Neuronal stem cell (in vitro differentiated cells): Measurements from ENCODE around the gene PKD1.

ENCODE experiments used
- DNase-seq: peaks from one replicate; pipeline ENCODE4 v3.0.0-alpha.2; 2013; ENCODE audit warnings: low spot score
- H2AFZ ChIP-seq: one replicate; pipeline ENCODE4 v1.6.1; 2013; ENCODE audit warnings: mild to moderate bottlenecking, low read length, inconsistent platforms
- H2AK5ac ChIP-seq: 2 replicates; pipeline ENCODE4 v1.6.1; 2013; ENCODE audit warnings: low read depth, mild to moderate bottlenecking, inconsistent platforms, low read length, moderate library complexity, mixed read lengths
- H2BK120ac ChIP-seq: 2 replicates; pipeline ENCODE4 v1.6.1; 2013; ENCODE audit warnings: low read depth, mild to moderate bottlenecking, inconsistent platforms, low read length, moderate library complexity, mixed read lengths
- H2BK12ac ChIP-seq: one replicate; pipeline ENCODE4 v1.6.1; 2013; ENCODE audit warnings: low read length, inconsistent platforms
- H2BK15ac ChIP-seq: 2 replicates; pipeline ENCODE4 v1.6.1; 2013; ENCODE audit warnings: mild to moderate bottlenecking, low read length, inconsistent platforms, mixed read lengths
- H2BK5ac ChIP-seq: one replicate; pipeline ENCODE4 v1.6.1; 2013; ENCODE audit warnings: inconsistent platforms, mild to moderate bottlenecking, low read length, moderate library complexity
- H3K14ac ChIP-seq: one replicate; pipeline ENCODE4 v1.6.1; 2013; ENCODE audit warnings: low read length, inconsistent platforms
- H3K18ac ChIP-seq: 2 replicates; pipeline ENCODE4 v1.6.1; 2013; ENCODE audit warnings: low read length, inconsistent platforms
- H3K23ac ChIP-seq: 2 replicates; pipeline ENCODE4 v1.6.1; 2013; ENCODE audit warnings: low read depth, mild to moderate bottlenecking, mixed read lengths, low read length, inconsistent platforms; ENCODE audit not compliant: poor library complexity
- H3K27ac ChIP-seq: replicated peaks from 3 replicates; pipeline ENCODE4 v1.5.1; 2013; ENCODE audit warnings: low read length, inconsistent platforms
- H3K27me3 ChIP-seq, 3 experiments: 2 replicates each; pipeline ENCODE4 v1.6.1; 2013; ENCODE audit warnings: low read length in 3 of 3, mild to moderate bottlenecking in 2 of 3, inconsistent platforms in 1 of 3, low read depth in 1 of 3, mixed read lengths in 1 of 3, moderate library complexity in 1 of 3; ENCODE audit not compliant: control insufficient read depth in 3 of 3, insufficient read depth in 3 of 3
- H3K36me3 ChIP-seq, 2 donors: replicated peaks in 1 of 2; 2 replicates each; pipeline ENCODE4 v1.6.1; 2013; ENCODE audit warnings: low read length in 2 of 2; ENCODE audit not compliant: control insufficient read depth in 2 of 2, insufficient read depth in 2 of 2
- H3K4ac ChIP-seq: 2 replicates; pipeline ENCODE4 v1.6.1; 2013; ENCODE audit warnings: inconsistent platforms, mild to moderate bottlenecking, low read length, moderate library complexity
- H3K4me1 ChIP-seq, 2 donors: 1 replicate in 1 of 2; 2 replicates in 1 of 2; pipeline ENCODE4 v1.6.1; 2013; ENCODE audit warnings: low read length in 2 of 2, low read depth in 1 of 2; ENCODE audit not compliant: control insufficient read depth in 2 of 2, insufficient read depth in 1 of 2
- H3K4me2 ChIP-seq: one replicate; pipeline ENCODE4 v1.6.1; 2013; ENCODE audit warnings: mild to moderate bottlenecking, low read length, inconsistent platforms; ENCODE audit not compliant: insufficient read depth, poor library complexity, severe bottlenecking
- H3K4me3 ChIP-seq, 2 donors: 2 replicates each; pipeline ENCODE4 v1.5.1; 2013; ENCODE audit warnings: low read length in 2 of 2, mild to moderate bottlenecking in 2 of 2, inconsistent platforms in 1 of 2, moderate library complexity in 1 of 2
- H3K79me1 ChIP-seq: one replicate; pipeline ENCODE4 v1.6.1; 2013; ENCODE audit warnings: low read depth, mild to moderate bottlenecking, inconsistent platforms, low read length, moderate library complexity
- H3K9ac ChIP-seq: one replicate; pipeline ENCODE4 v1.6.1; 2013; ENCODE audit warnings: mild to moderate bottlenecking, low read depth, low read length, inconsistent platforms; ENCODE audit not compliant: poor library complexity
- H3K9me3 ChIP-seq, 2 donors: replicated peaks in 1 of 2; 2 replicates each; pipeline versions ENCODE3 to v1.6.1; 2013; ENCODE audit warnings: low read length in 2 of 2, mild to moderate bottlenecking in 2 of 2, inconsistent platforms in 1 of 2, low read depth in 1 of 2, mixed read lengths in 1 of 2, moderate library complexity in 1 of 2; ENCODE audit not compliant: control insufficient read depth in 2 of 2, insufficient read depth in 1 of 2
- H4K8ac ChIP-seq: one replicate; pipeline ENCODE4 v1.6.1; 2013; ENCODE audit warnings: low read depth, mild to moderate bottlenecking, inconsistent platforms, low read length, moderate library complexity
- H4K91ac ChIP-seq: one replicate; pipeline ENCODE4 v1.6.1; 2013; ENCODE audit warnings: low read length, low read depth, mild to moderate bottlenecking, inconsistent platforms; ENCODE audit not compliant: poor library complexity
- WGBS, 2 donors: extraction: QIAGEN DNeasy Blood & Tissue Kit; methylation state at CpG; one replicate each; pipeline ENCODE4 v1.1.7; 2013; ENCODE audit warnings: missing lambda C conversion rate in 2 of 2, mixed read lengths in 1 of 2; ENCODE audit not compliant: insufficient read length in 2 of 2, insufficient replicate concordance in 1 of 2; ENCODE audit errors: extremely low coverage in 2 of 2; 5-methylcytosine and 5-hydroxymethylcytosine counted together

PKD1 gene

GRCh38 chr16:2163211-2163881 lies 27.6 kb upstream of the PKD1 start:
- no CpG with 5 or more reads among the region's 26 CpGs for WGBS, 2 donors
- H3K4me1 ChIP-seq, result peaks cover 6 to 25% of the 10 kb centered on the region in 2 donors
- no peak overlapping the region for H3K4ac ChIP-seq
- H2AK5ac ChIP-seq, result no peak overlapping the region
- H3K9me3 ChIP-seq, result no peaks in the 10 kb centered on the region
- no peak overlapping the region for H2BK5ac ChIP-seq
- H3K27me3 ChIP-seq, result no peaks in the 10 kb centered on the region
- no peak overlapping the region for H3K9ac ChIP-seq
- H2BK15ac ChIP-seq, result no peak overlapping the region
- H3K14ac ChIP-seq, result no peak overlapping the region
- H3K27ac ChIP-seq, result no peak overlapping the region
- H2BK12ac ChIP-seq, result no peak overlapping the region
- H3K4me2 ChIP-seq, result no peak overlapping the region
- H3K4me3 ChIP-seq, result no peak overlapping the region
- peaks cover 14 to 31% of the 10 kb centered on the region in 2 donors for H3K36me3 ChIP-seq
- no peak overlapping the region for H2BK120ac ChIP-seq
- H4K8ac ChIP-seq, result no peak overlapping the region
- no peak overlapping the region for H4K91ac ChIP-seq
- H3K79me1 ChIP-seq, result peaks cover 34% of the 10 kb centered on the region
- no peak overlapping the region for H3K23ac ChIP-seq
- H2AFZ ChIP-seq, result no peak overlapping the region
- no peak for DNase-seq
- H3K18ac ChIP-seq, result peak overlapping the region; percentile 11

- no peak overlapping the region for H3K4me3 ChIP-seq
- H3K23ac ChIP-seq, result peak overlapping the region; percentile 55
- no peak overlapping the region for H2AFZ ChIP-seq
- no peak overlapping the region for H3K4me2 ChIP-seq
- H2AK5ac ChIP-seq, result no peak overlapping the region
- H2BK5ac ChIP-seq, result no peak overlapping the region
- no CpG with 5 or more reads among the region's 13 CpGs for WGBS, 2 donors
- H2BK12ac ChIP-seq, result no peak overlapping the region
- H3K27me3 ChIP-seq, result no peaks in the 10 kb centered on the region
- H3K4me1 ChIP-seq, result peaks cover 6 to 32% of the 10 kb centered on the region in 2 donors
- no peak overlapping the region for H3K14ac ChIP-seq
- no peak overlapping the region for H3K9ac ChIP-seq
- no peaks in the 10 kb centered on the region for H3K9me3 ChIP-seq
- DNase-seq, result no peak
- no peak overlapping the region for H2BK15ac ChIP-seq
- peaks cover 12 to 28% of the 10 kb centered on the region in 2 donors for H3K36me3 ChIP-seq
- no peak overlapping the region for H3K4ac ChIP-seq
- no peak overlapping the region for H3K27ac ChIP-seq
- no peak overlapping the region for H2BK120ac ChIP-seq
- no peak overlapping the region for H4K91ac ChIP-seq
- no peak overlapping the region for H4K8ac ChIP-seq
- no peak overlapping the region for H3K18ac ChIP-seq
- H3K79me1 ChIP-seq, result peaks cover 39% of the 10 kb centered on the region
Measured at GRCh38 chr16:2162676-2163118, 27.0 kb upstream of the PKD1 start.

- peaks cover 9 to 22% of the 10 kb centered on the region in 2 donors for H3K36me3 ChIP-seq
- no peak overlapping the region for H3K18ac ChIP-seq
- H3K4me1 ChIP-seq, result peaks cover 8 to 38% of the 10 kb centered on the region in 2 donors
- H3K27me3 ChIP-seq, result no peaks in the 10 kb centered on the region
- no peak overlapping the region for H3K4me3 ChIP-seq
- no peak overlapping the region for H2BK120ac ChIP-seq
- H3K27ac ChIP-seq, result no peak overlapping the region
- H2BK15ac ChIP-seq, result no peak overlapping the region
- no peak overlapping the region for H2AFZ ChIP-seq
- WGBS, 2 donors, result no CpG with 5 or more reads among the region's 10 CpGs
- H3K23ac ChIP-seq, result peak overlapping the region; percentile 3
- no peaks in the 10 kb centered on the region for H3K9me3 ChIP-seq
- peaks cover 46% of the 10 kb centered on the region for H3K79me1 ChIP-seq
- no peak for DNase-seq
- H3K4me2 ChIP-seq, result no peak overlapping the region
- no peak overlapping the region for H3K9ac ChIP-seq
- H2BK12ac ChIP-seq, result peak overlapping the region; percentile 58
- H4K91ac ChIP-seq, result no peak overlapping the region
- H4K8ac ChIP-seq, result peak overlapping the region; percentile 17
- H2AK5ac ChIP-seq, result peak overlapping the region; percentile 63
- no peak overlapping the region for H3K4ac ChIP-seq
- no peak overlapping the region for H2BK5ac ChIP-seq
- no peak overlapping the region for H3K14ac ChIP-seq
Measured at GRCh38 chr16:2161911-2162310, 26.2 kb upstream of the PKD1 start.

GRCh38 chr16:2160915-2161551 lies 25.3 kb upstream of the PKD1 start:
- H3K4me3 ChIP-seq, result no peak overlapping the region
- no CpG with 5 or more reads among the region's 20 CpGs for WGBS, 2 donors
- peaks cover 6 to 14% of the 10 kb centered on the region in 2 donors for H3K36me3 ChIP-seq
- DNase-seq, result no peak
- no peak overlapping the region for H3K4me2 ChIP-seq
- H3K9ac ChIP-seq, result peak overlapping the region; percentile 60
- peak overlapping the region; percentile 76 for H3K4ac ChIP-seq
- peak overlapping the region; percentile 28 for H3K18ac ChIP-seq
- no peak overlapping the region for H2BK120ac ChIP-seq
- no peak overlapping the region for H2AK5ac ChIP-seq
- H2BK5ac ChIP-seq, result no peak overlapping the region
- no peak overlapping the region for H2AFZ ChIP-seq
- no peaks in the 10 kb centered on the region for H3K27me3 ChIP-seq
- H3K14ac ChIP-seq, result peak overlapping the region; percentile 38
- no peak overlapping the region for H4K91ac ChIP-seq
- no peak overlapping the region for H2BK15ac ChIP-seq
- no peak overlapping the region for H3K23ac ChIP-seq
- no peaks in the 10 kb centered on the region for H3K9me3 ChIP-seq
- peaks cover 11 to 44% of the 10 kb centered on the region in 2 donors for H3K4me1 ChIP-seq
- peaks cover 54% of the 10 kb centered on the region for H3K79me1 ChIP-seq
- no peak overlapping the region for H4K8ac ChIP-seq
- no peak overlapping the region for H3K27ac ChIP-seq
- no peak overlapping the region for H2BK12ac ChIP-seq
